GM12873 (cell line): ENCODE results near the gene PRMT7.

Experiments used
- TF ChIP-seq, protein P1 (sequence below): IDR thresholded peaks from 2 replicates; pipeline ENCODE4 v1.5.1; 2012; ENCODE audit warnings: low read depth, mild to moderate bottlenecking, moderate library complexity, low read length, control low read depth; ENCODE audit not compliant: insufficient read depth; ENCODE audit errors: missing control alignments

The PRMT7 gene

DNA sequence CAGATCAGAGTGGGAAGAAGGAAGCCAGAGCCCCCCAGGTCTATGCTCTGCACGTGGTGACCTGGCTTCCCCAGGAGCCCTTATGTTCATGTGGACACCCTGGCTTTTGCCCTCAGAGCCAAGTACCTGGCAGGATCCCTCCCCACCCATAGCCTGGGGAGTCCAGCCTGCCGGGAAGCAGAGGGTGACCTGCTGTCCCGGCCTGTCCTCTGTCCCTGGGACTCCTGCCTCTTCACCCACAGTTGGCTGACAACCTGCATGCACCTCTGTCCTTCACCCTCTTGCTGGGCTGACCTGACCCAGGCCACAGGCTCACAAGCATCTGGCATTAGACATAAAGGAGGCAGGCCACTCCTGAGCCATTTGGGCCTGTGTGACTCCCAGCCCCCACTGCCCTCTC is 77.3 kb downstream of the PRMT7 start:
- TF ChIP-seq, protein P1, sequence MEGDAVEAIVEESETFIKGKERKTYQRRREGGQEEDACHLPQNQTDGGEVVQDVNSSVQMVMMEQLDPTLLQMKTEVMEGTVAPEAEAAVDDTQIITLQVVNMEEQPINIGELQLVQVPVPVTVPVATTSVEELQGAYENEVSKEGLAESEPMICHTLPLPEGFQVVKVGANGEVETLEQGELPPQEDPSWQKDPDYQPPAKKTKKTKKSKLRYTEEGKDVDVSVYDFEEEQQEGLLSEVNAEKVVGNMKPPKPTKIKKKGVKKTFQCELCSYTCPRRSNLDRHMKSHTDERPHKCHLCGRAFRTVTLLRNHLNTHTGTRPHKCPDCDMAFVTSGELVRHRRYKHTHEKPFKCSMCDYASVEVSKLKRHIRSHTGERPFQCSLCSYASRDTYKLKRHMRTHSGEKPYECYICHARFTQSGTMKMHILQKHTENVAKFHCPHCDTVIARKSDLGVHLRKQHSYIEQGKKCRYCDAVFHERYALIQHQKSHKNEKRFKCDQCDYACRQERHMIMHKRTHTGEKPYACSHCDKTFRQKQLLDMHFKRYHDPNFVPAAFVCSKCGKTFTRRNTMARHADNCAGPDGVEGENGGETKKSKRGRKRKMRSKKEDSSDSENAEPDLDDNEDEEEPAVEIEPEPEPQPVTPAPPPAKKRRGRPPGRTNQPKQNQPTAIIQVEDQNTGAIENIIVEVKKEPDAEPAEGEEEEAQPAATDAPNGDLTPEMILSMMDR, result no peak

DNA sequence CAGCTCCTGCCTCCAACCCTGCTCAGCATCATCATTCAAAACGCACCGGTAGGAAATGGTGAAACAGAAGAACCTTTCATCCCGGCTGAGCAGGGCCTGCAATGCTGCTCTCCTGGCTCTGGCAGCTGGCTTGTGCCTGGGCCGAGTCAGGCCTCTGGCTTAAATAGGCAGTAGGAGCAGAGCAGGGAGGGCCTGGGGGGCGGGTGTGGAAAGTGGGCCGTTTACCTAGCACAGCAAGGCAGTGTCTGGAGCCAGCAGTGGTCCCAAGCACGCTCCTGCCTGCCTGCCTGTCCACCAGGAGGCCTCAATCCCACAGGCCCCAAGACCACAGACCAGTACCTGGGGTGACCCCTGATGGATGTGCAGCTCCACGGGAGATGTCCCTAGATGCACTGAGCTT is 78.2 kb downstream of the PRMT7 start:
- TF ChIP-seq, protein P1, result no peak

DNA sequence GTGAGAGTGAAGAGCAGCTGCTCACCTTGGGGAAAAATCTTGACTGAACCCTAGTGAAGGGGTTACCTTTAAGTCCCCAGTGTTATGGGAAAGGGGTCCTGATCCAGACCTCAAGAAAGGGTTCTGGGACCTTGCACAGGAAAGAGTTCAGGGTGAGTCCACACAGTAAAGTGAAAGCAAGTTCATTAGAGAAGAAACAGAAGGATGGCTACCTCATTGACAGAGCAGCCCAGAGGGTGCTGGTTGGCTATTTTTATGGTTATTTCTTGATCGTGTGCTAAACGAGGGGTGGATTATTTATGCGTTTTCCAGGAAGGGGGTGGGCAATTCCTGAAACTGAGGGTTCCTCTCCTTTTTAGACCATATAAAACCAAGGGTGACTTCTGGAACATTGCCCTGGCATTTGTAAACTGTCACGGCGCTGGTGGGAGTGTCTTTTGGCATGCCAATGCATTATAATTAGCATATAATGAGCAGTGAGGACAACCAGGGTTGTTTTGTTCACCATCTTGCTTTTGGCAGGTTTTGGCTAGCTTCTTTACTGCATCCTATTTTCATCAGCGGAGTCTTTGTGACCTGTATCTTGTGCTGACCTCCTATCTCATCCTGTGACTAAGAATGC is 79.0 kb downstream of the PRMT7 start:
- TF ChIP-seq, protein P1, result no peak

DNA sequence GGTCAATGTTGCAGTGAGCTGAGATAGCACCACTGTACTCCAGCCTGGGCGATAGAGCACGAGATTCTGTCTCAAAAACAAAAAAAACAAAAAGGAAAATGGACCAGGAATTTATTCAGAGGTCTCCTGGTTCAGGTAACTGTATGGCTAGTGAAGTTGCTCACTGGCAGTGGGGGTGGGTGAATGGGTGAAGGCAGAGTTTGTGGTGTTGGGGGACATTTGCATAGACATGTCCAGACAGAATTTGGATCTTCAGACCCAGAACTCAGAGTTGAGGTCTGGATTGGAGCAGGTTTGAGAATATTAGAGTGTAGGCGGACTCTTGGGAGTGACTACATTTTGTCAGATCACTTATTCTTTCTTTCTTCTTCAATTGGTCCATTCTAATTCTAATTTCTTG is 82.5 kb downstream of the PRMT7 start:
- TF ChIP-seq, protein P1, result no peak

DNA sequence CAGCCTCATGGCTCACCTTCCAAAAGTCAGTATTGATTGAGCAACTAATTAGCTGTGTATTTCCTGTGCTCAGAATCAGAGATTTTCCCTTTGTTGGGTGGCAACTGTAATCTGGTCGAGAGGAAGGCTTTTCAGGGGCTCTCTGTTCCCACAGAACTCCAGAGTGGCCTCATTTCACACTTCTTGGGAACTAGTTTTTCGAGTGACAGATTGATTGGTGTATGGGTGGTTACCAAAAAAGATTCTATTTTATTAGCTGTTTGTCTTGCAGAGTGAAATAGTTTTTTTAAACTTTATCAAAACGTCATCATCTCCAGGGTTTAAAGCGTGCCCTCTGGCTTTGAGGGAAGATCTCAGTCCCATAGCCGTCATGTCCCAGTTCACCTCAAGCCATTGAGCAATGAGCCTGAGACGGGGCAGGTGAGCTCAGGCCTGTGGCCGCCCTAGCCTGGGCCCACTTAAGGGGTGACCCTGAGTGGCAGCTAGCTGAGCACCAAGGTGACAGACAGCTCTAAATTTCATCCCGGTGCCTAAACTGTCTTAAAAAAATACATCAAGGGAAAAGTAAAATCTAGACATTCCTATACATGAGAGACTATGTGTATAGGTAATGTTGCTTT is 84.5 kb downstream of the PRMT7 start:
- TF ChIP-seq, protein P1, result no peak

DNA sequence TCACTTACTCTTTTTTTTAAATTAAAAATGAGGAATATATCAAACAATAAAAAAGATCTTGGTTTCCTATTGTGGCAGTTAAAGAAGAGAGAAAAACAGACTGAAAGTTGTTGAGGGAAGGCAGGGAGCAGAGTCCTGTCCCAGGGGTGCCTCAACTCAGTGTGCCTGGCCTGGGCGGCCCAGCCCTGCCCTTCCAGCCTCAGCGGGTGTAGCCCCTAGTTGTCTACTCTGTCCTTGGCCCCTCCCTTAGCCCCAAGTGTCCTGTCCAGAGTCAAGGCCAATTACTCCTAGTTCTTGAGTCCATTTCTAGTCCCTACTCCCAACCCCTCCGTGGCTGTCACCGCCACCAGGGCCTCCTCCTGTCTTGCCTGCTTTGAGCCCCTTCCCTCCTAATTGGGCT is 85.0 kb downstream of the PRMT7 start:
- TF ChIP-seq, protein P1, result no peak

DNA sequence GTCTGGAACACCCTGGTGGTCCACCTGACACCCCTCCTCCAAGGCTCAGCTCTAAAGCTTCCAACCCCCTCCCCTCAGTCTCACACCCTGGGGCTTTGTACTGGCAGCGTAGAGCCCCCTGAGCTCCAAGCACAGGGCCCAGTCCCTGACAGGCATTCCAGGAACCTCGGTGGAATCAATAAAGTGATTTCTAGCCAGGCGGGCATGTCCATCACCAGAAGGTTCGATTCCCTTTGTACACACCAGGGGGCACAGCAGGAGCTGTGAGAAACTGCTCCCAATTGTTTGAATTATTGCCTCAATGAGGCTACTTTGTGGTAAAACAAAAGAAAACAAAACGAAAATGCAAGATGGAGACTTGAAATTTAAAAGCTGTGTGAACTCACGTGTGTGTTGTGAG is 85.7 kb downstream of the PRMT7 start:
- TF ChIP-seq, protein P1, result peak; percentile 76
